Uterine smooth muscle cell (primary cell): ENCODE measurements around the gene LIN9. TPM values are rescaled to one million over a fixed set of nuclear protein-coding genes. Genes with fewer than 3 reads are reported as not detected.

Experiments
- total RNA-seq: library from RNA; depleted of rRNA; stranded (reverse); fragments of >200 nt; gene quantifications from 2 replicates; pipeline ENCODE4 v1.2.3, GENCODE V29; 2014

The LIN9 gene
- total RNA-seq, result 4.1 and 12.4 TPM in 2 replicates

GRCh38 chr1:226308723-226309397, at the start of gene LIN9:
TSS of gene LIN9 (minus strand) at chr1:226309164. CDS start at chr1:226309139, 25 bp downstream.

GRCh38 chr1:226223157-226223785, 85.7 kb downstream of the LIN9 start, which contains the start of gene MIXL1:
TSS of gene MIXL1 (plus strand) at chr1:226223664. CDS start at chr1:226223682, 18 bp downstream.

GRCh38 chr1:226186124-226187018, 122.6 kb downstream of the LIN9 start, which contains the start of gene ACBD3:
TSS of gene ACBD3 (minus strand) at chr1:226186741. CDS start at chr1:226186675, 66 bp downstream.

Other genes starting within 250 kb of the LIN9 start
- 83.7 and 88.1 TPM in 2 replicates for gene H3-3A, start 246.4 kb downstream of the LIN9 start, total RNA-seq
- gene ACBD3, start 122.4 kb downstream of the LIN9 start, total RNA-seq, result 102 and 110 TPM in 2 replicates
- 0.12 TPM in 1 of 2 replicates, not detected in the other for gene MIXL1, start 85.5 kb downstream of the LIN9 start, total RNA-seq
- gene PARP1, start 98.9 kb upstream of the LIN9 start, total RNA-seq, result 92.4 and 173 TPM in 2 replicates
- gene STUM, start 239.6 kb upstream of the LIN9 start, total RNA-seq, result not detected in 2 replicates